Lower leg skin (tissue), 3 donors: ENCODE measurements around the gene NAP1L1.

ENCODE experiments used
- CTCF ChIP-seq, 3 donors: fragments of 450-650 bp; IDR thresholded peaks; one replicate each; pipeline ENCODE4 v1.5.1; 2016; ENCODE audit warnings: antibody characterized with exemption in 3 of 3, mild to moderate bottlenecking in 3 of 3, moderate library complexity in 2 of 3
- POLR2A ChIP-seq, 2 donors: fragments of 450-650 bp; IDR thresholded peaks; one replicate each; pipeline ENCODE4 v1.6.1; 2016 to 2017; ENCODE audit warnings: antibody characterized with exemption in 2 of 2, mild to moderate bottlenecking in 1 of 2, moderate library complexity in 1 of 2

- TF ChIP-seq CTCF (IDR thresholded peaks at IDR 0.05), result no peak
- no peak for TF ChIP-seq POLR2A (IDR thresholded peaks at IDR 0.05)
These were observed 25.4 kb upstream of the NAP1L1 start for GRCh38 chr12:76109879-76110278.
